ENCODE measurements around the gene PTPRC.

PTPRC gene

GRCh38 chr1:198643808-198644207, 5.0 kb downstream of the PTPRC start:
- no peak for DNase-seq (ENCODE audit: low spot score)

GRCh38 chr1:198647055-198647454, 8.2 kb downstream of the PTPRC start:
- no peak for DNase-seq (ENCODE audit: low spot score)

- no peak for DNase-seq (ENCODE audit: low spot score)
Measured at GRCh38 chr1:198648592-198648991, 9.8 kb downstream of the PTPRC start.

DNA sequence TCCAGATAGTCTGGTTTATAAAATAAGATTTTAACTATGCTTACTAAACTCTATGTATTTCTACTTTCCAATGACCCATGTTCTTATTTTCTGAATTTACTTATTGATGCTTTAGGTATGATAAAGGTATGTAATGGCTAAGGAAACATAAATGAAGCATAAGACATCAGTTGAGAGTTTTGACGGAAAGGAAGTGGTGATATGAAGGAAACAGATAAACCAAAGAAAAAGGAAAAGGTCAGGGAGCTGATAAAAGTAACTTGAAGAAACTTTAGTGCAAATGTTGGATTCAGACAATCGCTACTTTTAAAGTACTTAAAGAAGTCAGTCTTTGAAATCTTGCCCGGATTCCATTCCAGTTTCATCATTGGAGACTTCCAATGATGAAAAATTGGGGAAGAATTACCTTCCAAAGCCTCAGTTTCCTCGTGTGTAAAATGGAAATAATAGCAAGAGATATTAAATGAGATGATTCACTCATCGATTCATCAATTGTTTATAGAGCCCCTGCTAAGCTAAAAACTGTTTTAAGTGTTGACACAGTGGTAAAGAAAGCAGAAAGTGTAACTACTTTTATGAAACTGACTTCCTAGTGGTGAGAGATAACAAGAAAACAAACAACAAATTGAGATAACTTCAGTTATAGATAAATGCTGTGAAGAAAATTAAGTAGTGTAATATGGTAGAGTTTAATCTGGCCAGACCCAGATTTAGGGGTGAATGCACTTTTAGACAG, 10.6 kb downstream of the PTPRC start:
- no peak for DNase-seq (ENCODE audit: low spot score)

GRCh38 chr1:198649968-198650338, 11.1 kb downstream of the PTPRC start:
- DNase-seq (ENCODE audit: low spot score), result no peak

DNA sequence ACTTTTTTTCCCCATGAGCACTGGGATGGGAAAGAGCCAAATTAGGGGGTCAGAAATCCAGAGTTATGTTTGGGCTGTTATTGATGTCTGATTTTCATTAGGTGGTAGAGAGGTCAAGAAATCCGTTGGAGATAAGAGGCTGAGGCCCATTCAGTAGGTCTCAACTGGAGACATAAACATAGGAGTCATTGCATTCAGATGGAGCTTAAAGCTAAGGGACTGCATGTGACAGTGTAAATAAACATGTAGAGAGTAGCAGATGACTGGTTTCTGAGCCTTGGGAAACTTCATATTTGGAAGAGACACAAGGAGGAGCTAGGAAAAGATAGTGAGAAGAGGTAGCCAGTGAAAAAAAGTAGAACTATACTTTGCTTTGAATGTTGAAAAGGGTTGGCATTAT, 11.7 kb downstream of the PTPRC start:
- DNase-seq (ENCODE audit: low spot score), result no peak

DNA sequence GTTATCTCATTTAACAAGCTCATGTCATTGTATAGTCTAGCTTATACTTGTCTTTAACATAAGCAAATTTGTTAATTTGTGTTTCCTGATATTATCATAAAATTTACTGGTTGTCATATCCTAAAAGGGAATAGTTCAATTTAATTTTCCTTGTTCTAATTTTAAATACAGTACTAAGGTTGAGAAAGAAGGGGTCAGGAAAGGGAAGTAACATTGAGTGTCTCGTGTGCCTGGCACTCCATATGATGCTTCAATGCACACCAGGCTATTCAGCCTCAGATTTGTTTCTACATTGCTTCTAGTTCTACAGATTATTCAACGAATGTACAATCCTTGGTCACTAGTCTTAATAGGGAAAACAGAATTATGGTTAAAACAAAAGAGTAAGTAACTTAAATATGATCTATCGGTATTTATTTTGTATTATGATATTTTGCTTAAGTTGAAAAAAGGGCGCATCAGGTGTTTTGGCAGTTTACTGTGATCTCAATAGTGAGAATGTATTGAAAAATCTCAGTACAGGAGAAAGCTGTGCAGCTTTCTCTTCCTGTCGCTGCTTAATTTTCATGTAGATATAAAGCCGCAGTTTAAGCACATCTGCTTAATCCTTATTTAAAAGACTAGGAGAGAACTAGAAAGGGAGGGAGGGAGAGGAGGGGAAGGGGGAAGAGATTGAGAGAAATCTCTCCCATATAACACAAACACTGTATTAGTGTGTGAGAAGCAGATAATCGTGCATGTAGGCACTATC, 13.0 kb downstream of the PTPRC start:
- DNase-seq (ENCODE audit: low spot score), result no peak

- DNase-seq (ENCODE audit: low spot score), result no peak
Measured at GRCh38 chr1:198653808-198654413, 15.1 kb downstream of the PTPRC start.

- no peak for DNase-seq (ENCODE audit: low spot score)
Measured at GRCh38 chr1:198655459-198656121, 16.8 kb downstream of the PTPRC start.

DNA sequence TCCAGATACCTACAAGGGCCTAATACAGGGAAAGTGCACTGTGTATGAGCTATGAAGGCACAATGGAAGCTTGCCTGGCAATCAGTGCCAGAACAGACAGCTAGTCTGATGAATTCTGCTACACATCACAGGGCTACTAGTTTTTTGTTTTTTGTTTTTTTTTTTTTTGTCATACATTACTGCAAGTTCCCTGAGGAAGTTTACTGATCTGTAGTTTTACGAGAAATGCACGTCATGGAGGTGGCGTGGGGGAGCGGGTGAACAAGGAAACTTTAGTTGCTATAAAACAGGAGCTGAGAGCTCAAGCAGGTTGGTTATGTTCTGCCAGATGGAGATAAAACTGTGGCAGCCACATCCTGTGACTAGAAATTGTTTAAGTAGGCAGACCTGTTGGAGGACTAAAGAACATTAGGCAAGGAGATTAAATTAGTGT, 17.7 kb downstream of the PTPRC start:
- DNase-seq (ENCODE audit: low spot score), result no peak

GRCh38 chr1:198657550-198658064, 18.8 kb downstream of the PTPRC start:
- no peak for DNase-seq (ENCODE audit: low spot score)

- no peak for DNase-seq (ENCODE audit: low spot score)
Measured at GRCh38 chr1:198660341-198661261, 21.8 kb downstream of the PTPRC start.

DNA sequence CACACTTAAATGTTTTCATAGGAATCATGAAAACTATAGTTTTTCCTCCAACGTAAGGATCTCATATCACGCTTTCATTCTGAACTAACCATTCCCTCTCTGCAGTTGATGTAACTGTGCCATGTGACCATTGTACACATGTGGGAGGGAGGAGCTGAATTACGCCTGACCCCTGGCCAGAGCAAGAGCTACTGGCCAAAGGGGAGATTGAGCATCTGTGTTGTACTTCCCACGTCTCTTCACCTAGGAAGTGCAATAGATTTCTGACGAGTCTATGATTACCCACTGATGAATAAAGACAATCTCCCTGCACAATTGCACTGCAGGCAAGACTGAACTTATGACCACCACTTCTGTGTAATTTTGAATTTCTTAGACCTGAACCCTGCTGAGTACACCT, 24.0 kb downstream of the PTPRC start:
- DNase-seq (ENCODE audit: low spot score), result no peak

- DNase-seq (ENCODE audit: low spot score), result no peak
Measured at GRCh38 chr1:198664068-198664788, 25.4 kb downstream of the PTPRC start.

DNA sequence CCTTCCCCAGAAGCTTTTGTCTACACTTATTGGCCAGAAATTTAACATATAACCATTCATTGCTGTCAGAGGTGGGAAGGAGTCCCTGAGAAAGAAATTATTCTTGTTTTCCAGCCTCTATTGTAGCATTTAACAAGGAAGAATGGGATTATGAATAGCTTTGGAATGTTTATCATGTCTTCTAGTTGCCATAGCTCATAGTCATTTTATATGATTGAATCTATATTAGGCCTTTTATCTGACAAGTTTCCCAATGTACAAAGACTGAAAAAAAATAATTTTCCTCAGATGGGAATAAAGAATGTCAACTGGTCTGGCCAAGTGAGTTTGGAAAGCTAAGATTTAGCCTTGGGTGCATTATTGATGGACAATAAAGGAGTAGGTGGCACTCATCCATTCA, 28.3 kb downstream of the PTPRC start:
- no peak for DNase-seq (ENCODE audit: low spot score)

GRCh38 chr1:198667807-198668206, 29.0 kb downstream of the PTPRC start:
- no peak for DNase-seq (ENCODE audit: low spot score)

- no peak for DNase-seq (ENCODE audit: low spot score)
Measured at GRCh38 chr1:198669023-198669698, 30.3 kb downstream of the PTPRC start.

- DNase-seq (ENCODE audit: low spot score), result no peak
Measured at GRCh38 chr1:198669771-198670170, 30.9 kb downstream of the PTPRC start.

DNA sequence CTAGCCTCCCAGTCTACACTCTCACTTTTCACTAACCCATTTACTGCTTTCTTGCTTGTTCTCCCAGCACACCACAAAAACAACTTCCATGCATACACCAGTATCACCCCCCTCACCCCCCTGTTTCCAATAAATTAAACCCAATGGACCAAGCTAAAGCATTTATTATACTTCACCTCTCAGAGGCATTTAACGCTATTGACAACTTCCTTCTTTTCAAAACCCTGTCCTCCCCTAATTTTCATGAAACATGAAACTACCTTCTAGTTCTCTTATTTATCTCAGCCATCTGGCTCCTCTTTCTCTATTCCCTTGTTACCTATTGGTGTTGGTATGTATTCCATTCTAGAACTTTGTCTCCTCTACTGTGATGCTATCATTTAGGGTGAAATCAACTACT, 32.3 kb downstream of the PTPRC start:
- no peak for DNase-seq (ENCODE audit: low spot score)

DNA sequence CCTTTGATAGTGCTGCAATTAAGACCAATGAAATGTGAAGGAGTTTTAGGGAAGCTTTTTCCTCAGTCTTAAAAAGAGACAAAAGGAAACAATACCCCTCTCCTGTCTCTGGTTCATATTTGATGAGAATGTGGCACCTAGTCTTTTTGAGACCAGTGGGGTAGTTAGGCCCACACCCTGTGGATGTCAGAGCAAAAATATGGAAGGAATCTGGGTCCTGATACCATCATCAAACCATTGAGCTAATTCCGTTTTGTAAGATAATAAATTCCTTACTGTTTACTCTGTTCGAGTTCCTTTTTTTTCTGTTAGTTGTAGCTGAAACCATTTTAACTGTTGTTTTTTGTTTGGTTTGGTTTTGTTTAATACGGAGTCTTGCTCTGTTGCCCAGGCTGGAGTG, 33.3 kb downstream of the PTPRC start:
- DNase-seq (ENCODE audit: low spot score), result no peak

Measured in globus pallidus (tissue), 1 donor.